HG03108 (cell line): ENCODE data around the gene SLC26A1.

Experiments
- ATAC-seq: cut with Tn5 transposase; IDR thresholded peaks from one replicate; pipeline ENCODE4 v1.9.1; 2021; ENCODE audit warnings: moderate library complexity; ENCODE audit not compliant: unreplicated experiment

The SLC26A1 gene

DNA sequence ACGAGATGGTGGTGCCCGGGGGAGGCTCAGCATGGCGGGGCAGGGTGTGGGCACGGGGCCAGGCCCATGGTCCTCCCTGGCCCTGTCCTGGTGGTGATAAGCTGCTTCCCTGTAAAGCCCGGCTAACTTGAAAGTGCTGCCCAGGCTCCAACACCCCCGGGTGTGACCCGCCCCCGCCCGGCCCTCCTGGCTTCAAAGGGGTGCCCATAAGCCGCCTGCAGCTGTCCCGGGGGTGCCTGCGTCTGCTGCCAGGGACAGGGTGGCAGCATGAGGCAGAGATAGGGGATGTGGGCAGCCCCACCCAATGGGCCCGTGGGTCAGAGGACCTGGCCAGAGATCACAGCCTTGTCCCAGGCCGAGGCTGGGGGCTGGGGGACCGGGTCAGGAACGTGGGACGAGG is 36.3 kb upstream of the SLC26A1 start:
- ATAC-seq: no peak

DNA sequence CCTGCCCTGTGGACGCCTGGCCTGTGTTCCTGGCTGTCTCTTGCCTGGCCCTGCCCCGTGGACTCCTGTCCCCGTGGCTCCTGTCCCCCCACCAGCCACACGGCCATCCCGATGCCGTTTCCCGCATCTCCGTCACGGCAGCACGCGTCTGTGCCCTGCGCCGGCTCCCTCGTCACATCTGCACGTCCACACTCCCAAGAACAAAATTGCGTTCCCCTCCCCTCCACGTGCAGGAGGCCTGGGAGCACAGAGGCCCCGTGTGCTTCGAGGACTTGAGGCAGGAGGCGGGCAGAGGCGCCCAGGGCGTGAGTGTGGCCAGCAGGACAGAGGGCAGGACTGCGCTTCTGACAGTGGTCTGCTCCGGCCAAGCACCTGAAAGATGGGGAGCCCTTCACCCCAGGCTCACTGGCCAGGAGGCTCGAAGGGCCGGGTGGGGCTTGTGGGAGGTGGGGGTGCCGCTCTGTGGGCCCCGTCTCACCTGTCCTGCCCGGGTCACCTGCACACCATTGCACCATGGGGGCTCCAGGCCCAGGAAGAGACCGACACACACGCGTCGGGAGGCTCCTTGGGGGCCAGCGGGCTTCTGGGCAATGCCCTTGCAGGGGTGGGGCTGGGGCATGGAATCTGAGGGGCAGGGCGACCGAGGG is 35.5 kb upstream of the SLC26A1 start:
- ATAC-seq: no peak

DNA sequence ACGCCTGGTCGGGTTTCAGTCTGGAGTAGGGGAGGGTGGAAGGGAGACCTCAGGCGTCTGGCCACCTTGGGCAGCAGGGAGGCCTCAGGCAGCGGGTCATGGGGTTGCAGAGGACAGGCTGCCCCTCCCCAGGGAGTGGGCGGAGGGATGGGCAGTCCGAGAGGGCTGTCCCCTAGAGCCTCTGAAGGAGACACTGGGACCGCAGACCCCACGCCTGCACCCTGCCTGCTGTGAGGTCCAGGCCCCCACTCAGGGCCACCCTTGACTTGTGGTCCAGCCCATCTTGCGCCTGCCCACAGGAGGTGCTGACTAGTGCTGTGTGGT is 34.7 kb upstream of the SLC26A1 start:
- ATAC-seq: no peak

- no peak for ATAC-seq
Measured at GRCh38 chr4:1027219-1027914, 34.2 kb upstream of the SLC26A1 start.

DNA sequence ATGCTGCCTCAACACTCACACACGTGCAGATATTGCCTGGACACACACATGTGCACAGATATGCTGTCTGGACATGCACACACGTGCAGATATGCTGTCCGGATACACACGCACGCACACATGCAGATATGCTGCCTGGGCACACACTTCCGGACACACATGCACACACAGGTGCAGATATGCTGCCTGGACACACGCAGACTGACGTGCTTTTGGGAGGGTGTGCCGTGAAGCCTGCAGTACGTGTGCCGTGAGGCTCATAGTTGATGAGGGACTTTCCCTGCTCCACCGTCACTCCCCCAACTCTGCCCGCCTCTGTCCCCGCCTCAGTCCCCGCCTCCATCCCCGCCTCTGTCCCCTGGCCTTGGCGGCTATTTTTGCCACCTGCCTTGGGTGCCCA is 32.9 kb upstream of the SLC26A1 start:
- no peak for ATAC-seq

GRCh38 chr4:1024882-1025545 is 31.8 kb upstream of the SLC26A1 start:
- no peak for ATAC-seq

- ATAC-seq: no peak
Measured at GRCh38 chr4:1023895-1024740, 30.9 kb upstream of the SLC26A1 start.

DNA sequence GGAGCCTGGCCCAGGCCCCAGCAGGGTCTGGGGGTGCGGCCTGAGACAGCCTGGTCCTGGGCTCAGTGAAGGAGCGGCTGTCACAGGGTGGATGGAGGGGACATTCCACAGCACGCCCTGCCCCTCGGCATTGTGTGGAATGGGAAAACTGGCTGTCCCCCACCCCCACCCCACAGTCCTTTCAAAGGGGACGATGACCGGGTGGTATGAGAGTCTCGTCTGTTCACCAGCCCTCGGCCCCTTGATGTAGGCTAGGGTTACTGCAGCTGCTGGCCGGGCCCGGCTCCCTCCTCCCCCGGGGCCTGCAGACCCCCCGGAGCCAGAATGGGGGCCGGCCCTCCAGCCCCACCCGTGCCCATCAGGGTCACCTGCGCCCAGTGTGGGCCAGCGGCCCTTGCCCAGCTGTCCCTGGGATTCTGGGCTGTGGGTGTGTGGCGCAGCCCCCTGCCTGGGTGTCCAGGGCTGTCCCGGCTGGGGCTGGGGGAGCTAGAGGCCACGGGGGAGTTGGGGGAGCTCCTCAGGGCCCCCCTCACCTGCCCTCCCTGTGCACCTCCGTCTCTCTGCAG is 30.0 kb upstream of the SLC26A1 start:
- ATAC-seq: no peak

DNA sequence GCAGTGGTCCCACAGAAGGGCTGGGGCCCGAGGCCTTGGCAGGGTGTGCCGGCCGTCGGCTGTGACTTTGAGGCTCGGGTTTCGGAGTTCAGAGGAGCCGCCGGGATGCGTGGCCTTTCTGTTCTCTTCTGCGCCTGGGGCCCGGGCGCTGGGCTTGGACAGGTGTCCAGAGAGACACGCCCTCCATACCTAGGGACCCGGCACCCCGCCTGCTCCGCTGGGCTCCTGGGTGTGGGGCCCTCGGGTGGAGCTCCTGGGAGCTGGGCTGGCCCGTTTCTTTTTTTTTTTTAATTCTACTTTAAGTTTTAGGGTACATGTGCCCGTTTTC is 29.5 kb upstream of the SLC26A1 start:
- ATAC-seq: no peak

- no peak for ATAC-seq
Measured at GRCh38 chr4:1022051-1022738, 29.0 kb upstream of the SLC26A1 start.

GRCh38 chr4:1021386-1022050 is 28.3 kb upstream of the SLC26A1 start:
- ATAC-seq: peak; percentile 80

- no peak for ATAC-seq
Measured at GRCh38 chr4:1019729-1020470, 26.7 kb upstream of the SLC26A1 start.

GRCh38 chr4:1019320-1019719 is 26.1 kb upstream of the SLC26A1 start:
- no peak for ATAC-seq

DNA sequence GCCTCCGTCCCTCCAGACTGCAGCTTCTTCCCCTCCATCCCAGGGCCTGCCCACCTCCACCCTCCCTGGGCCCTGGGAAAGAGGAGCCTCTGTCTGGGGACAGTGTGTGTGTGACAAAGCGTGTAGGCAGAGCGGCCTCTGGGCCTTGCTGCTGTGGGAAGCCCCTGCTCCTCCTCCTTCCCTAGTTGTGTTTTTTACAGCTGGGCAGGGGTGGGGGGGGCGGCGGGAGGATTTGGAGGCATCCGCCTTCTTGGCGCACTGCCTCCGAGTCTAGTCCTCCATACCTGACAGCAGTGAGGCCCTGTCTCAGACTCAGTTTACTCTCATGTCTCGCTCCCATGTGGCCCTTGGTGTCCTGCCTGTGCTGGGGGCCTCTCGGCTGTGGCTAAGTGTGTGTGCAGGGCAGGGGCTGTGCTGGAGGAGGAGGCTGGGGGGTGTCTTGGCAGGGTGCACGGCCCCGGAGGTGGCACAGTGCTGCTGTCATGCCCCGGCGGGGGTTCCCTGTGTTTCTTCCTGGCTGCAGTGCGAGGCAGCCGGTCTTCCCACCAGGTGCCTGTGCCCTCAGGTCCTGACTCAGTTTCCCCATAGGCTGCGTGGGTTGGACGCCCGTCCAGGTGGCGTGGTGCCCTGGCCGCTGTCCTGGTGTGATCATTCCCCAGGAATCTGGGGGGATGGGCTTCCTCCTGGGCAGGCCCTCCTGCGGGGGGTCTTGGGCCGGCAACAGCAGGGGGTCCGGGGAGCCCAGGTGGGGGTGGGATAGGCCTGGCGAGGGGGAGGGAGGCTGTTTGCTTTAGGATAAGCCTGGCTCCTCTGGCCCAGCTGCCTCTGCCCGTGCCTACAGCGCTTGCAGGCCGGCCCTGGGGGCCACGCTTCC is 25.2 kb upstream of the SLC26A1 start:
- ATAC-seq: no peak

- ATAC-seq: no peak
Measured at GRCh38 chr4:1017706-1018105, 24.5 kb upstream of the SLC26A1 start.

GRCh38 chr4:1017211-1017610 is 24.0 kb upstream of the SLC26A1 start:
- no peak for ATAC-seq

DNA sequence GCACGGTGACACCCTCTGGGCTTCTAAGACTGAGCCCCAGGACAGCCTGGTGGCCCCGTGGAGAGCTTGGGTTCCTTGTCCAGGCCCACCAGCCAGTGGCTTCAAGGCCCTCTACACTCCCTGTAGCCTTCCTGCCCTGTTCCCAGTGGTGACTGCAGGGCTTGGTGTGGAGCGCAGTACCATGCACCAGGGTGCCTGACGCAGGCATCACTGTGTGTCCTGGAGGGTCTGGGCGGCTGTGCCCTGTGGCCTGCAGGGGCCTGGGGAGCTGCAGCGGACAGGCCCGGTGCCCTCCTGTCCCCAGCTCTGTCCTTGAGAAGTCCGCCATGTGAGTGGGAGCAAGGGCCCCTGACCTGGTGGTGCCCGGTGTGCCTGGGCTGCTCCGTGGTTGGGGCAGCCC is 22.5 kb upstream of the SLC26A1 start:
- ATAC-seq: no peak

DNA sequence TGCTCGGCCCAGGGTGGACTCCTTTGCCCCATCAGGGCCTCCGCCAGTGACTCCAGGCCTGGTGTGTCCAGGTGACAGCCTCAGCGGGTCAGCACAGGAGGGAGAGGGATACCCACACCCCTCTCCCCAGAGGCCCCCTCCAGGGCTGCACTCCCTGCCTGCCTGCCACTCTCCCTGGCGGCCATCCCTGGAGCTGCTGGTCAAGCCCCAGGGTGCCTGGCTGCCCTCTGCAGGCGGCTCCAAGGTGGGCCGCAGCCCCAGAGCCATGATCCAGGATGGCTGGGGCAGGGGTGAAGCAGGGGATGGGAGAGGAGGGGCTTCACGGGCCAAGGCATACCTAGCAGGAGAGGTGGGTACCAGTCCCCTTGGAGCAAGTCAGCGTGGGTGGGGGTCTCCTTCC is 22.0 kb upstream of the SLC26A1 start:
- no peak for ATAC-seq
